Nephron (organoid): ENCODE measurements around the gene ZNF841.
"Not testable (repeated sequence)": the region's sequence is repeated elsewhere in the genome, so short reads cannot be mapped to it uniquely, and the experiment has no call there.

Experiments
- H3K27ac Mint-ChIP-seq, 3 experiments: 2 replicates each; pipeline ENCODE4 v1.8.0; 2020; ENCODE audit warnings: mixed read lengths in 3 of 3, mild to moderate bottlenecking in 2 of 3, moderate library complexity in 1 of 3
- H3K27me3 Mint-ChIP-seq: 2 replicates; pipeline ENCODE4 v1.8.0; 2021; ENCODE audit warnings: low read depth, mild to moderate bottlenecking, moderate library complexity, mixed read lengths
- H3K36me3 Mint-ChIP-seq: 2 replicates; pipeline ENCODE4 v1.8.0; 2020; ENCODE audit warnings: low read depth, mixed read lengths
- H3K4me1 Mint-ChIP-seq: 2 replicates; pipeline ENCODE4 v1.8.0; 2020; ENCODE audit warnings: mixed read lengths
- H3K4me3 Mint-ChIP-seq, 3 experiments: 2 replicates each; pipeline ENCODE4 v1.8.0; 2020; ENCODE audit warnings: mild to moderate bottlenecking in 3 of 3, mixed read lengths in 3 of 3, moderate library complexity in 2 of 3
- H3K9me3 Mint-ChIP-seq: 2 replicates; pipeline ENCODE4 v1.8.0; 2020; ENCODE audit warnings: mixed read lengths
- TF ChIP-seq, protein P1 (sequence below), 3 experiments: fragments of 200-600 bp; sonication (generic); IDR thresholded peaks; one replicate each; pipeline ENCODE4 v1.5.0; 2021; ENCODE audit warnings: antibody characterized with exemption in 3 of 3; ENCODE audit not compliant: unreplicated experiment in 3 of 3

ZNF841 gene

DNA sequence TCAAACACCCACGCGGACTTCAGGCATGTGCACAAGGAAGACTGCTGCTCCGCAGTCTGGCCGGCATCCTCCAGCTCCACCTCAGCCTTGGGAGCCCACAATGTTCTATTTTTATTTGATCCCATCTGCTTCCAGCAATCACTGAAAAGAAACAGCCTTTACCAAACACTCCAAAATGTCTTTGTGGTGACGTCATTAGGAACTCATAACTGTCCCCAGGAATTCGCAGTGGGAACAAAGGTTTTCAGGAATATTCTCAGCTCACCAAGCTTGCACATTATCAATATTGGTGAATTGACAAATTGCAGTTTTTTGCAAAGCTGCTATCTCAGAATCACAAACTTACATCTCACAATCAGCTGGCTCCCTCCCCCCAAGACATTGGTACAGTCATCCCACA, 15.2 kb upstream of the ZNF841 start:
- TF ChIP-seq, protein P1, sequence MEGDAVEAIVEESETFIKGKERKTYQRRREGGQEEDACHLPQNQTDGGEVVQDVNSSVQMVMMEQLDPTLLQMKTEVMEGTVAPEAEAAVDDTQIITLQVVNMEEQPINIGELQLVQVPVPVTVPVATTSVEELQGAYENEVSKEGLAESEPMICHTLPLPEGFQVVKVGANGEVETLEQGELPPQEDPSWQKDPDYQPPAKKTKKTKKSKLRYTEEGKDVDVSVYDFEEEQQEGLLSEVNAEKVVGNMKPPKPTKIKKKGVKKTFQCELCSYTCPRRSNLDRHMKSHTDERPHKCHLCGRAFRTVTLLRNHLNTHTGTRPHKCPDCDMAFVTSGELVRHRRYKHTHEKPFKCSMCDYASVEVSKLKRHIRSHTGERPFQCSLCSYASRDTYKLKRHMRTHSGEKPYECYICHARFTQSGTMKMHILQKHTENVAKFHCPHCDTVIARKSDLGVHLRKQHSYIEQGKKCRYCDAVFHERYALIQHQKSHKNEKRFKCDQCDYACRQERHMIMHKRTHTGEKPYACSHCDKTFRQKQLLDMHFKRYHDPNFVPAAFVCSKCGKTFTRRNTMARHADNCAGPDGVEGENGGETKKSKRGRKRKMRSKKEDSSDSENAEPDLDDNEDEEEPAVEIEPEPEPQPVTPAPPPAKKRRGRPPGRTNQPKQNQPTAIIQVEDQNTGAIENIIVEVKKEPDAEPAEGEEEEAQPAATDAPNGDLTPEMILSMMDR (IDR thresholded peaks at IDR 0.05; ENCODE audit: unreplicated experiment in 3 of 3), result no peak
- no peak overlapping the region for H3K27ac Mint-ChIP-seq
- H3K4me3 Mint-ChIP-seq, result no peak overlapping the region
- no peaks in the 10 kb centered on the region for H3K27me3 Mint-ChIP-seq
- H3K4me1 Mint-ChIP-seq, result no peaks in the 10 kb centered on the region
- peaks cover 70% of the 10 kb centered on the region for H3K36me3 Mint-ChIP-seq
- H3K9me3 Mint-ChIP-seq, result peaks cover 84% of the 10 kb centered on the region

DNA sequence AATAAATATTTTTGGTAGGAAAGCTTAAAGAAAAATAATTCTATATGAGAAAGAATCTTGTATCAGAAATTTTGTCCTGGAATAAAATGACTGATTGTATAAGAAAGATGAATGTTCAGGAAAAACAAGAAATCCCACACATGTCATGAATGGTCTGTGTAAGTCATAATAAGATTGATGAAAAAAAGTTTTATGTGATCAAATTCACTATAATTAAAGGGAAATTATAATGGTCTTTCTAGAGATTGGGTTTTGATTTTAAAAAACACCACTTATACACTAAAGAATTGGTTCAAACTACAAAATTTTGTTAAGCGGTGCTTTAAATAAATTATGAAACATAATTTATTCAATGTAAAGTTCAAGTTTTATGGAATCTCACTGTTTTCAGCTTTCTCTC, 7.2 kb upstream of the ZNF841 start:
- H3K27me3 Mint-ChIP-seq, result no peaks in the 10 kb centered on the region
- H3K36me3 Mint-ChIP-seq, result peaks cover 9% of the 10 kb centered on the region
- no peak overlapping the region for H3K27ac Mint-ChIP-seq
- peaks cover 47% of the 10 kb centered on the region for H3K9me3 Mint-ChIP-seq
- TF ChIP-seq, protein P1 (IDR thresholded peaks at IDR 0.05; ENCODE audit: unreplicated experiment in 3 of 3), result no peak
- H3K4me3 Mint-ChIP-seq, result no peak overlapping the region
- H3K4me1 Mint-ChIP-seq, result no peaks in the 10 kb centered on the region

DNA sequence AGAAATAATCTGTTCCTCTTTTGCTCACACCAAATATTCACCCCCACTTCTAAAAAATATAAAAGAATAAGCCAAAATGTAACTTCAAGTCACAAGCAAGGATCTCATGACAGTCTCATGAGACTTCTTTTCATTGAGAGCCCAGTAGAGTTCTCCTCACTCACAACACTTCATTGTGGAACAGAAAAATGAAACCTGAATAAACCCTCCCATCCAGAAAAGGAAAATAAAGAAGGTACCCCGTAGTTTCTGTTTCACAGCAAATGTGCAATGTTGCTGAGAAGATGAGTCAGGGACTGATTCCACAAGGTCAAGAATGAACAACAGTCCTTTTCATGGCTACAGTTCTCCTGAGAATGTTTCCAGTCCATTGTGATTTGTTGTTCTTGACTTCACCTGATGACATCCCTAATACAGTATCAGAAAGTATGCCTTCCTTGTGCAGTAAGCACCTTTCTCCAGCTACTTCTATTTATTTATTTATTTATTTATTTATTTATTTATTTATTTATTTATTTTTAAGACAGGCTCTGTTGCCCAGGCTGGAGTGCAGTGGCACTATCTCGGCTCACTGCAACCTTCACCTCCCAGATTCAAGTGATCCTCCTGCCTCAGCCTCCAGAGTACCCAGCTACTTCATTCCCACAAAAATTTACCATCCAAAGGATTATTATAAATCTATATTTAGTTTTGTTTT, 6.4 kb upstream of the ZNF841 start:
- H3K27ac Mint-ChIP-seq, result no peak overlapping the region

DNA sequence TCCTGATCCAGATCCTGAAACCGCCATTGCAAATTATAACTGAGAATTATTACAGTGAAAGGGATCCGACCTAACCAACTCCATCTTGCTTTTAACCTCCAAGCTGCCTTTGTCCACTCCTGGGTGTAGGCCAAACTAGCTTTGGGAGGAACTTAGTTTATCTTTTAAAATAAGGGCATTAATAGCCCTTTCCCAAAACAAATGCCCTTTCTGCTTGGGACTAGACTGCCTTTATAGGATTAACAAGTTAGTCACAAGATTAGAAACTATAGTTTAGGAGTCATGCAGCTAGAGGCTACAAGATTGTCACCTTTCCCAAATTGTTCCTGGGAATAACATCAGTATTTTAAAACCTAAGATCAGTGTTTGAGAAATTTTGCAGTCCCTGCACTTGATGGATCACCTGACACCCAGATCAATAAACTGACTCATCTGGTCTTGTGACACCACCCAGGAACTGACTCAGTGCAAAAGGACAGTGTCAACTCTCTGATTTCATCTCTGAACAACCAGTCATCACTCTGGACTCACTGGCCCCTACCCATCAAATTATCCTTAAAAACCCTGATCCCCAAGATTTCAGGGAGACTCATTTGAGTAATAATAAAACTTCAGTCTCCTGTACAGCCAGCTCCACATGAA, 4.1 kb upstream of the ZNF841 start:
- Mint-ChIP-seq H3K27me3 (no peaks in the 10 kb centered on the region), H3K9me3 (peaks cover 54% of the 10 kb centered on the region), H3K27ac (no peak overlapping the region), H3K4me3 (no peak overlapping the region), H3K36me3 (peaks cover 13% of the 10 kb centered on the region), H3K4me1 (peaks cover 4% of the 10 kb centered on the region)
- TF ChIP-seq, protein P1 (IDR thresholded peaks at IDR 0.05; ENCODE audit: unreplicated experiment in 3 of 3), result no peak

More for the DNA sequence above, 6.4 kb upstream of the ZNF841 start:
- Mint-ChIP-seq H3K9me3 (peaks cover 44% of the 10 kb centered on the region), H3K36me3 (peaks cover 4% of the 10 kb centered on the region), H3K4me1 (no peaks in the 10 kb centered on the region), H3K27me3 (no peaks in the 10 kb centered on the region), H3K4me3 (no peak overlapping the region)
- TF ChIP-seq, protein P1 (IDR thresholded peaks at IDR 0.05; ENCODE audit: unreplicated experiment in 3 of 3), result no peak

DNA sequence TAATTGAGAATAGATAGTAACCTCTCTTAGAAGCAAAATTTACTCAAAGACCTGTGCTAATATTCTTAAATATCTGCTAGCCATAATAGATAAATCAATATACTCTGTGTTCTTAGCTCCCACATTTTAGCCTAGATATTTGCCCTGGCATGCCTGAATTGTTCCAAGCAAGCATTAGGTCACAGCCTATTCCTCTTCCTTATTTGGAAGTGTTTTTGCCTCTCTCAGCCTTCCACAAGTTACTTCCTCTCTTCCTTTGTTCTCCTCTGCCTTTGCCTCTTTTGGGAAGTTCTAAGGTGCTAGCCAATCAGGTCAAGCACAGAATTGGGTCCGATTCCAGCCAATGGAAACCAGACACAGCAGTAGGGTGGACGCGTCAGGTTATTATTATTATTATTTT, 851 bp upstream of the ZNF841 start:
- H3K9me3 Mint-ChIP-seq, result peaks cover 70% of the 10 kb centered on the region
- peaks cover 44% of the 10 kb centered on the region for H3K36me3 Mint-ChIP-seq
- H3K27me3 Mint-ChIP-seq, result not testable (repeated sequence)
- H3K4me3 Mint-ChIP-seq, result peak overlapping the region; percentile 94 to 95 (median 95)
- peak overlapping the region in 1 of 3 experiments; percentile 48 for H3K27ac Mint-ChIP-seq
- H3K4me1 Mint-ChIP-seq, result peaks cover 13% of the 10 kb centered on the region

DNA sequence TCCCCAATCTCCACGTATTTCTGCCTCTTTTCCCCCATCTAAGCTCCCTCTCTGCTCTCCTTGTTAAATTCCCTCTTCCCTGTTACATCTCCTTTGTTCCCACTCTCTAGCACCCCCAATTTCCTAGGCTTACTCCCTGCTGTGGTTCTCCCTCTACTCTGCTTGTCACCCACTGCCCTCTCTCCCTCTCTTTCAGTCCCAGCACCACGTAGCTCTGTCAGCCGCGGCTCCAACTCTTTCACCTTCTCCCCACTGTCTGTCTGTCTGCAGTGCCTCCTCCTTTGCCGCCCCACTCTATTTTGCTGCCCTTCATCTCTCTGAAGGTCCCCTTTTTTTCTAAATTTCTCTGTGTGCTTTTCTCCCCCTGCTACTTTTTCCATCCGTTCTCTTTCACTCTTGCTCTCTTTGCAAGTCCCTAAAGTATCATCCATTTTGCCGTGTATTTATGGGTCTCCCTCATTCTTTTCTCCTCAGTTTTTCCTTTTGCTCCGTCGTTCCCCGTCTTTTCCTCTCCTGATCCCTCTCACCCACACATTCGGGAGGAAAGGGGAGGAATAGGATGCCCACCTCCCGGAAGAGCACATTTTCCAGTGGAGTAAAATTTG, 937 bp downstream of the ZNF841 start:
- peak overlapping the region; percentile 94 to 95 (median 95) for H3K4me3 Mint-ChIP-seq
- H3K27ac Mint-ChIP-seq, result peak overlapping the region; percentile 81 to 95 (median 88)
- peaks cover 62% of the 10 kb centered on the region for H3K36me3 Mint-ChIP-seq
- peaks cover 13% of the 10 kb centered on the region for H3K4me1 Mint-ChIP-seq
- H3K27me3 Mint-ChIP-seq, result no peaks in the 10 kb centered on the region
- H3K9me3 Mint-ChIP-seq, result peaks cover 82% of the 10 kb centered on the region
- TF ChIP-seq, protein P1 (IDR thresholded peaks at IDR 0.05; ENCODE audit: unreplicated experiment in 3 of 3), result no peak
